Peyer's patch (tissue), 4 donors: ENCODE measurements around the gene ASAP2. TPM values are rescaled to one million over a fixed set of nuclear protein-coding genes. Genes with fewer than 3 reads are reported as not detected.

Source experiments
- DNase-seq, 3 donors: peaks; one replicate each; pipeline ENCODE4 v3.0.0-alpha.2; 2017 to 2019
- H3K27ac ChIP-seq, 4 donors: fragments of 200-600 bp; sonication (generic); one replicate each; pipeline ENCODE4 v1.5.1; 2016 to 2019
- H3K27me3 ChIP-seq, 2 donors: fragments of 200-600 bp; sonication (generic); one replicate each; pipeline ENCODE4 v1.5.1; 2019
- H3K36me3 ChIP-seq, 3 donors: fragments of 200-600 bp; sonication (generic); one replicate each; pipeline ENCODE4 v1.5.1; 2016 to 2019
- H3K4me1 ChIP-seq, 4 donors: fragments of 200-600 bp; sonication (generic); one replicate each; pipeline ENCODE4 v1.5.1; 2016 to 2019
- H3K4me3 ChIP-seq, 4 donors: fragments of 200-600 bp; sonication (generic); 1 replicate in 3 of 4; 2 replicates in 1 of 4; pipeline ENCODE4 v1.5.1; 2016 to 2019; ENCODE audit warnings: mild to moderate bottlenecking in 1 of 4
- H3K9me3 ChIP-seq, 4 donors: fragments of 200-600 bp; sonication (generic); one replicate each; pipeline ENCODE4 v1.5.1; 2016 to 2019; ENCODE audit warnings: mild to moderate bottlenecking in 1 of 4
- POLR2A ChIP-seq, 2 donors: fragments of 450-650 bp; IDR thresholded peaks; one replicate each; pipeline ENCODE4 v1.5.1; 2017; ENCODE audit warnings: antibody characterized with exemption in 2 of 2, mild to moderate bottlenecking in 2 of 2, moderate library complexity in 2 of 2
- total RNA-seq, 4 donors: library from RNA; depleted of rRNA; stranded (reverse); fragments of >200 nt; gene quantifications; one replicate each; pipeline ENCODE4 v1.1.0, GENCODE V29; 2016
- TF ChIP-seq, protein P1 (sequence below), 6 experiments: fragments of 450-650 bp in 4 of 6; fragments of 200-600 bp in 2 of 6; sonication (generic) in 1 of 6; IDR thresholded peaks; one replicate each; pipeline ENCODE4 v1.5.1; 2017 to 2019; ENCODE audit warnings: antibody characterized with exemption in 6 of 6, mild to moderate bottlenecking in 3 of 6, moderate library complexity in 1 of 6

Gene ASAP2
- total RNA-seq, 4 donors from 2014 or later, result 30.6 to 59.4 (median 37.8) TPM

DNA sequence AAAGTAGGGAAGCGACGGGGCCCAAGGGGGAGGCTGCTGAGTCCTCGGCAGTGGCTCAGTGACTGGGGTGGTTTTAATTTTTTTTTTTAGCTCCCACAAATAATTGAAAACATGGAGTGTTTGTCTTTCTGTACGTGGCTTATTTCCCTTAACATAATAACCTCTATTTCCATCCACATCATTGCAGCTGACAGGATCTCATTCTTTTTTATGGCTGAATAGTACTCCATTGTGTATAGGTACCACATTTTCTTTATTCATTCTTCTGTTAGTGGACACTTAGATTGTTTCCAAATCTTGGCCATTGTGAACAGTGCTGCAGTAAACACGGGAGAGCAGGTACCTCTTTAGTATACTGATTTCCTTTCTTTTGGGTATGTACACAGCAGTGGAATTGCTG lies 65.1 kb downstream of the ASAP2 start:
- H3K4me3 ChIP-seq, result no peak overlapping the region
- H3K27me3 ChIP-seq, result no peaks in the 10 kb centered on the region
- no peaks in the 10 kb centered on the region for H3K36me3 ChIP-seq
- no peak for DNase-seq
- TF ChIP-seq, protein P1, sequence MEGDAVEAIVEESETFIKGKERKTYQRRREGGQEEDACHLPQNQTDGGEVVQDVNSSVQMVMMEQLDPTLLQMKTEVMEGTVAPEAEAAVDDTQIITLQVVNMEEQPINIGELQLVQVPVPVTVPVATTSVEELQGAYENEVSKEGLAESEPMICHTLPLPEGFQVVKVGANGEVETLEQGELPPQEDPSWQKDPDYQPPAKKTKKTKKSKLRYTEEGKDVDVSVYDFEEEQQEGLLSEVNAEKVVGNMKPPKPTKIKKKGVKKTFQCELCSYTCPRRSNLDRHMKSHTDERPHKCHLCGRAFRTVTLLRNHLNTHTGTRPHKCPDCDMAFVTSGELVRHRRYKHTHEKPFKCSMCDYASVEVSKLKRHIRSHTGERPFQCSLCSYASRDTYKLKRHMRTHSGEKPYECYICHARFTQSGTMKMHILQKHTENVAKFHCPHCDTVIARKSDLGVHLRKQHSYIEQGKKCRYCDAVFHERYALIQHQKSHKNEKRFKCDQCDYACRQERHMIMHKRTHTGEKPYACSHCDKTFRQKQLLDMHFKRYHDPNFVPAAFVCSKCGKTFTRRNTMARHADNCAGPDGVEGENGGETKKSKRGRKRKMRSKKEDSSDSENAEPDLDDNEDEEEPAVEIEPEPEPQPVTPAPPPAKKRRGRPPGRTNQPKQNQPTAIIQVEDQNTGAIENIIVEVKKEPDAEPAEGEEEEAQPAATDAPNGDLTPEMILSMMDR (IDR thresholded peaks at IDR 0.05), result no peak
- TF ChIP-seq POLR2A (IDR thresholded peaks at IDR 0.05), result no peak
- no peaks in the 10 kb centered on the region for H3K9me3 ChIP-seq
- H3K4me1 ChIP-seq, result peaks cover 0 to 17% (median 0%) of the 10 kb centered on the region in 4 donors
- H3K27ac ChIP-seq, result no peak overlapping the region

- Histone ChIP-seq H3K9me3 (no peaks in the 10 kb centered on the region), H3K27ac (no peak overlapping the region), H3K36me3 (no peaks in the 10 kb centered on the region), H3K27me3 (no peaks in the 10 kb centered on the region), H3K4me3 (no peak overlapping the region), H3K4me1 (peaks cover 0 to 26% (median 0%) of the 10 kb centered on the region in 4 donors)
- DNase-seq, result no peak
- no peak for TF ChIP-seq POLR2A (IDR thresholded peaks at IDR 0.05)
- TF ChIP-seq, protein P1 (IDR thresholded peaks at IDR 0.05), result no peak
Measured at GRCh38 chr2:9273486-9274130, 67.0 kb downstream of the ASAP2 start.

- H3K4me3 ChIP-seq, result no peak overlapping the region
- H3K36me3 ChIP-seq, result no peaks in the 10 kb centered on the region
- H3K9me3 ChIP-seq, result no peaks in the 10 kb centered on the region
- H3K27ac ChIP-seq, result no peak overlapping the region
- no peak for DNase-seq
- peaks cover 0 to 26% (median 0%) of the 10 kb centered on the region in 4 donors for H3K4me1 ChIP-seq
- TF ChIP-seq, protein P1 (IDR thresholded peaks at IDR 0.05), result no peak
- no peak for TF ChIP-seq POLR2A (IDR thresholded peaks at IDR 0.05)
- H3K27me3 ChIP-seq, result no peaks in the 10 kb centered on the region
Measured at GRCh38 chr2:9274701-9275343, 68.2 kb downstream of the ASAP2 start.

DNA sequence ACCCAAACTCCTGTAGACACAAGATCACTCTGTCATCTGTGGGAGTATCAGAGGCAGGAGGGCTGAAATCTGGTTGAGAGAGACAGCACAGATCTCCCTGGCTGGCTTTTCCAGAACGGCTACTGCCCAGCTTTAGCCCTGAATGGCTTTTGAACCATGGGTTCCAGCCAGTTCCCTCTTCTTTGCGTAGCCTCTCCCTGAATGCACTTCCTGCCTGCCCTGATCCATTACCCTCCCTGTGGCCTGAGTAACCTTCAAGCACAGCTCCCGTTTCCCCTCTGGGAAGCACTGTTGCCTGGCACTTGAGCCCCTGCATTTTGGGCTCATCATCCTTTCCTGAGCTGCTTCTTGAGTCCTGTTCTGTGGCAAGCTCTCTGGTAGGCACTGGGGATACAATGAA lies 68.8 kb downstream of the ASAP2 start:
- TF ChIP-seq, protein P1 (IDR thresholded peaks at IDR 0.05), result no peak
- no peak for TF ChIP-seq POLR2A (IDR thresholded peaks at IDR 0.05)
- H3K9me3 ChIP-seq, result no peaks in the 10 kb centered on the region
- H3K36me3 ChIP-seq, result no peaks in the 10 kb centered on the region
- peaks cover 0 to 26% (median 0%) of the 10 kb centered on the region in 4 donors for H3K4me1 ChIP-seq
- DNase-seq, result no peak
- H3K27me3 ChIP-seq, result no peaks in the 10 kb centered on the region
- H3K27ac ChIP-seq, result no peak overlapping the region
- no peak overlapping the region for H3K4me3 ChIP-seq

DNA sequence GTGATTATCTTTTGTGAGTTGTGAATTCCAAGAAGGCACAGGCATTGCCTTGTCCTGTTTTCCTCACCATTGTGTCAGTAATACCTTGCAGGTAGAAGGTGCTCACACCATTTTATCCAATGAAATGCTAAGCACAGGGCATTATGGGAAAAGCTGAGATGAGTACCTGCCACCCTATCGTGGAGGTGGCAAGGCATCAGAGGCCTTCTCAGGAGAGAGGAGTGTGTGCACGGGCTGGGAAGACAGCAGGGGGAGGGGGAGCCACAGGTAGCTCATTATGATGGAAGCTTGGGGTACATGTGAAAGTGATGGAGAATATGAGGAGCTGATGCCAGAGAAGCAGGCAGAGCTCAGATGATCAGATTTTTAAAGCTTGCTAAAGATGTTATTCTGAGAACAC lies 69.5 kb downstream of the ASAP2 start:
- no peak for DNase-seq
- no peaks in the 10 kb centered on the region for H3K27me3 ChIP-seq
- no peak overlapping the region for H3K4me3 ChIP-seq
- H3K36me3 ChIP-seq, result no peaks in the 10 kb centered on the region
- no peak overlapping the region for H3K27ac ChIP-seq
- H3K9me3 ChIP-seq, result no peaks in the 10 kb centered on the region
- TF ChIP-seq POLR2A (IDR thresholded peaks at IDR 0.05), result no peak
- TF ChIP-seq, protein P1 (IDR thresholded peaks at IDR 0.05), result no peak
- H3K4me1 ChIP-seq, result peaks cover 0 to 26% (median 0%) of the 10 kb centered on the region in 4 donors
